ENCODE data around the gene PPP1R9B. TPM values are rescaled to one million over a fixed set of nuclear protein-coding genes. Genes with fewer than 3 reads are reported as not detected.
A peak's percentile ranks its signal among the peaks of the same experiment; 100 is the strongest.

The PPP1R9B gene
- total and polyA plus RNA-seq, 4 experiments from 2014 or later, result 0.48 to 99.7 (median 49.9) TPM

- Histone ChIP-seq H3K4me3 (ENCODE audit: low read length in 2 of 2) (no peak overlapping the region), H3K9me3 (ENCODE audit: control insufficient read depth in 1 of 2, low read length in 2 of 2) (no peaks in the 10 kb centered on the region), H3K27me3 (ENCODE audit: insufficient read depth, low read length) (peaks cover 7% of the 10 kb centered on the region), H3K27ac (ENCODE audit: low read depth, low read length) (no peak overlapping the region), H3K36me3 (ENCODE audit: insufficient read depth, low read length) (no peaks in the 10 kb centered on the region), H3K4me1 (ENCODE audit: insufficient read depth, low read length) (peaks cover 13% of the 10 kb centered on the region)
- ChIA-PET CTCF (ENCODE audit: partially characterized antibody) (interaction anchor here (0.9 to 4.1 kb wide), 15 partner anchors 7 to 182 kb away, joined by 3 to 36 read pairs (median 7); partner anchors contain the start of genes PDK2 and TMEM92), POLR2A (ENCODE audit: partially characterized antibody) (interaction anchor here (0.8 to 2.4 kb wide), 6 partner anchors 12 to 44 kb away, joined by 3 to 7 read pairs (median 4); partner anchors contain the start of gene PPP1R9B)
- peaks cover 0 to 2% (median 0%) of the 10 kb centered on the region in 8 donors for H3K9me3 Mint-ChIP-seq
- peak overlapping the region in 1 of 8 donors; percentile 13 for H3K4me3 Mint-ChIP-seq
- no peak overlapping the region for H3K27ac Mint-ChIP-seq
- peaks cover 16 to 20% of the 10 kb centered on the region in 2 donors for H3K27me3 Mint-ChIP-seq
- H3K4me1 Mint-ChIP-seq, result peaks cover 7 to 16% (median 12%) of the 10 kb centered on the region in 4 donors
- no peak for DNase-seq
- intact Hi-C loops (cut with micrococcal nuclease), result no loop called here
- H3K36me3 Mint-ChIP-seq, result no peaks in the 10 kb centered on the region
These were observed 32.2 kb downstream of the PPP1R9B start for GRCh38 chr17:50118076-50118827.

DNA sequence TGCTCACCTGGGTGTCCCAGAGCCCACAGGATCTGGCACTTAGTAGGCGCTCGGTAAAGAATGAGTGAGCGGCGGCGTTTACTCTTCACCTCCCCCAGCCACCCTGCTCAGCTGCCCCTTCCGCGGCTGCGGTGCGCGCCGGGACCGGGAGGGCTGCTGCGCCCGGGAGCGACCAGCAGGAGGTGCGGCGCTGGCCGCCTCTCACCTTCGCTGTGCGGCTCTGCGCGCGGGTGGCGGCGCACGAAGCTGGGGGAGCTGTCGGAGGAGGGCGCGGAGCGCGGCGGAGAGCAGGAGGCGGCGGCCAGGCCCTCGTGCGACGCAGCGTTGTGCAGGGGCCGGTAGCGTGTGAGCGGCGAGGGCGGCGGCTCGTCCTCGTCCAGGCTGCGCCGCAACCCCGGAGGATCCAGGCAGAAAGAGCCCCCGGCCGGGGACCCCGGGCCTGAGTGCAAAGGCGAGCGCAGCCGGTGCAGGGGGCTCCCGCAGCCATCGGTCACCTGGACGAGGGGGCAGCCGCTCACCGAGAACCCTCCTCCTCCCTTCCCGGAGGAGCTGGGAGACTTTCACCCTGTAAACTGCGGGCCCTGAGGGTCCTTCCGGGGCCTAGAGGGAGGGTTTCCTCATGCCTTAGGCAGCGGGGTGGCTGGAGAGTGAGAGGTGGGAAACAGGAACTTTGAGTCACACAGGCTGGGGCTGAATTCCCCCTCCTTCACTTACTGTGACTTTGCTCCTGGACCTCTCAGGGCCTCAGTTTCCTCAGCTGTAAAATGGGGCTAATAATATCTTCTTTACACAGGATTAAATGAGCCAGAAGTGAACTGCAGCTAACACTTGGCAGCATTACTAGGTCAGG, 33.0 kb downstream of the PPP1R9B start:
- no peak overlapping the region for H3K27ac ChIP-seq (ENCODE audit: low read depth, low read length)
- peak; percentile 58 to 63 (median 60) for DNase-seq
- H3K36me3 ChIP-seq (ENCODE audit: insufficient read depth, low read length), result no peaks in the 10 kb centered on the region
- intact Hi-C loops (cut with micrococcal nuclease), result loop anchor here (1.0 kb wide), 1 partner anchor 61 kb away; no protein-coding TSS in a partner anchor
- Mint-ChIP-seq H3K4me1 (peaks cover 7 to 16% (median 12%) of the 10 kb centered on the region in 4 donors), H3K27me3 (peaks cover 16 to 20% of the 10 kb centered on the region in 2 donors), H3K27ac (no peak overlapping the region), H3K9me3 (no peaks in the 10 kb centered on the region), H3K36me3 (no peaks in the 10 kb centered on the region), H3K4me3 (peak overlapping the region in 7 of 8 donors; percentile 13 to 73 (median 49))
- no peaks in the 10 kb centered on the region for H3K9me3 ChIP-seq (ENCODE audit: control insufficient read depth in 1 of 2, low read length in 2 of 2)
- H3K4me3 ChIP-seq (ENCODE audit: low read length in 2 of 2), result peak overlapping the region in 1 of 2 donors; percentile 6
- H3K27me3 ChIP-seq (ENCODE audit: insufficient read depth, low read length), result peaks cover 7% of the 10 kb centered on the region
- CTCF ChIA-PET (ENCODE audit: partially characterized antibody), result interaction anchor here (0.6 to 4.1 kb wide), 23 partner anchors 8 to 183 kb away, joined by 3 to 36 read pairs (median 5); partner anchors contain the start of genes PDK2 and TMEM92
- peaks cover 13% of the 10 kb centered on the region for H3K4me1 ChIP-seq (ENCODE audit: insufficient read depth, low read length)
- POLR2A ChIA-PET (ENCODE audit: partially characterized antibody), result interaction anchor here (0.7 to 2.4 kb wide), 8 partner anchors 13 to 61 kb away, joined by 3 to 7 read pairs (median 3); partner anchors contain the start of gene PPP1R9B

GRCh38 chr17:50115756-50116155, 34.7 kb downstream of the PPP1R9B start:
- Histone ChIP-seq H3K27ac (ENCODE audit: low read depth, low read length) (no peak overlapping the region), H3K4me1 (ENCODE audit: insufficient read depth, low read length) (peaks cover 13% of the 10 kb centered on the region), H3K36me3 (ENCODE audit: insufficient read depth, low read length) (no peaks in the 10 kb centered on the region), H3K9me3 (ENCODE audit: control insufficient read depth in 1 of 2, low read length in 2 of 2) (no peaks in the 10 kb centered on the region), H3K4me3 (ENCODE audit: low read length in 2 of 2) (no peak overlapping the region), H3K27me3 (ENCODE audit: insufficient read depth, low read length) (peaks cover 7% of the 10 kb centered on the region)
- intact Hi-C loops (cut with micrococcal nuclease), result no loop called here
- no peaks in the 10 kb centered on the region for H3K9me3 Mint-ChIP-seq
- ChIA-PET POLR2A (ENCODE audit: partially characterized antibody) (interaction anchor here (1.5 kb wide), 1 partner anchor 23 kb away, joined by 4 read pairs; no protein-coding TSS in a partner anchor), CTCF (ENCODE audit: partially characterized antibody) (interaction anchor here (1.0 to 4.1 kb wide), 10 partner anchors 10 to 181 kb away, joined by 3 to 36 read pairs (median 7); partner anchors contain the start of genes PDK2 and SAMD14)
- H3K27me3 Mint-ChIP-seq, result peaks cover 16 to 20% of the 10 kb centered on the region in 2 donors
- no peak for DNase-seq
- no peak overlapping the region for H3K27ac Mint-ChIP-seq
- H3K4me3 Mint-ChIP-seq, result no peak overlapping the region
- peaks cover 0 to under 1% of the 10 kb centered on the region in 2 donors for H3K36me3 Mint-ChIP-seq
- peaks cover 7 to 16% (median 12%) of the 10 kb centered on the region in 4 donors for H3K4me1 Mint-ChIP-seq

- CTCF ChIA-PET (ENCODE audit: partially characterized antibody), result interaction anchor here (0.8 to 4.0 kb wide), 14 partner anchors 9 to 154 kb away, joined by 3 to 31 read pairs (median 4); partner anchors contain the start of gene PDK2
- Histone ChIP-seq H3K9me3 (ENCODE audit: control insufficient read depth in 1 of 2, low read length in 2 of 2) (no peaks in the 10 kb centered on the region), H3K4me3 (ENCODE audit: low read length in 2 of 2) (no peak overlapping the region), H3K4me1 (ENCODE audit: insufficient read depth, low read length) (peaks cover 13% of the 10 kb centered on the region), H3K27ac (ENCODE audit: low read depth, low read length) (no peak overlapping the region), H3K36me3 (ENCODE audit: insufficient read depth, low read length) (no peaks in the 10 kb centered on the region), H3K27me3 (ENCODE audit: insufficient read depth, low read length) (peaks cover 7% of the 10 kb centered on the region)
- H3K27ac Mint-ChIP-seq, result peak overlapping the region in 1 of 7 donors; percentile 45
- peaks cover 7 to 16% (median 12%) of the 10 kb centered on the region in 4 donors for H3K4me1 Mint-ChIP-seq
- peak in 4 of 5 donors; percentile 30 to 50 (median 42) for DNase-seq
- intact Hi-C loops (cut with micrococcal nuclease), result no loop called here
- POLR2A ChIA-PET (ENCODE audit: partially characterized antibody), result interaction anchor here (1.5 to 3.2 kb wide), 2 partner anchors 20 to 24 kb away, joined by 4 to 11 read pairs; partner anchors contain the start of gene PDK2
- peaks cover 0 to 2% of the 10 kb centered on the region in 2 donors for H3K36me3 Mint-ChIP-seq
- H3K4me3 Mint-ChIP-seq, result no peak overlapping the region
- peaks cover 14 to 20% of the 10 kb centered on the region in 2 donors for H3K27me3 Mint-ChIP-seq
- no peaks in the 10 kb centered on the region for H3K9me3 Mint-ChIP-seq
These were observed 35.6 kb downstream of the PPP1R9B start for GRCh38 chr17:50114849-50115357.

DNA sequence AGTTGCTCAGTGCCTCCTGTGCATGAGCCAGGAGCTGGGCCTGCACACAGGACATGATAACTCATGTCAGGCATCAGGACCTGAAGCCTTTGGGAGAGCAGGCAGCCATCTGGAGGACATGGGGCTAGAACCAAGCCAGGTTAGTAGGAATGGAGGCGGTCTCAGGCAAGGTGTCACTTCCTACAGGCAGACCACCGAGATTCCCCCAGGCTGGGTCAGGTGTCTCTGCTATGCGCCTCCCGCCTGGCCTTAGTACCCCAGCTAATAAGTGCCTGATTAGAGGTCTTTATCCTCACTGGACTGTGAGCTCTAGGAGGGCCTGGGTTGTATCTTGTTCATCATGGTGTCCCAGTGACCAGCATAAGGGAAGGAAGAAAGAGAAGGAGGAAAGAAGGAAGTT, 36.1 kb downstream of the PPP1R9B start:
- Histone ChIP-seq H3K27ac (ENCODE audit: low read depth, low read length) (no peak overlapping the region), H3K27me3 (ENCODE audit: insufficient read depth, low read length) (peaks cover 7% of the 10 kb centered on the region), H3K36me3 (ENCODE audit: insufficient read depth, low read length) (peaks cover 2% of the 10 kb centered on the region), H3K9me3 (ENCODE audit: control insufficient read depth in 1 of 2, low read length in 2 of 2) (no peaks in the 10 kb centered on the region), H3K4me3 (ENCODE audit: low read length in 2 of 2) (no peak overlapping the region), H3K4me1 (ENCODE audit: insufficient read depth, low read length) (peaks cover 13% of the 10 kb centered on the region)
- Mint-ChIP-seq H3K27ac (peak overlapping the region in 1 of 7 donors; percentile 45), H3K27me3 (peaks cover 13 to 19% of the 10 kb centered on the region in 2 donors), H3K36me3 (peaks cover 0 to 3% of the 10 kb centered on the region in 2 donors), H3K4me3 (no peak overlapping the region), H3K4me1 (peaks cover 7 to 16% (median 12%) of the 10 kb centered on the region in 4 donors), H3K9me3 (no peaks in the 10 kb centered on the region)
- intact Hi-C loops (cut with micrococcal nuclease), result no loop called here
- CTCF ChIA-PET (ENCODE audit: partially characterized antibody), result interaction anchor here (0.8 to 4.0 kb wide), 13 partner anchors 9 to 154 kb away, joined by 3 to 31 read pairs (median 4); partner anchors contain the start of gene PDK2
- no peak for DNase-seq
- POLR2A ChIA-PET (ENCODE audit: partially characterized antibody), result interaction anchor here (1.5 to 3.2 kb wide), 2 partner anchors 20 to 24 kb away, joined by 4 to 11 read pairs; partner anchors contain the start of gene PDK2

- DNase-seq, result no peak
- Histone ChIP-seq H3K4me1 (ENCODE audit: insufficient read depth, low read length) (peaks cover 13% of the 10 kb centered on the region), H3K36me3 (ENCODE audit: insufficient read depth, low read length) (peaks cover 7% of the 10 kb centered on the region), H3K9me3 (ENCODE audit: control insufficient read depth in 1 of 2, low read length in 2 of 2) (no peaks in the 10 kb centered on the region), H3K27ac (ENCODE audit: low read depth, low read length) (no peak overlapping the region), H3K4me3 (ENCODE audit: low read length in 2 of 2) (no peak overlapping the region), H3K27me3 (ENCODE audit: insufficient read depth, low read length) (peaks cover 7% of the 10 kb centered on the region)
- CTCF ChIA-PET (ENCODE audit: partially characterized antibody), result interaction anchor here (0.6 to 4.0 kb wide), 13 partner anchors 9 to 155 kb away, joined by 3 to 31 read pairs (median 4); partner anchors contain the start of gene PDK2
- no peak overlapping the region for H3K27ac Mint-ChIP-seq
- peaks cover 13 to 17% of the 10 kb centered on the region in 2 donors for H3K27me3 Mint-ChIP-seq
- peaks cover 7 to 16% (median 12%) of the 10 kb centered on the region in 4 donors for H3K4me1 Mint-ChIP-seq
- peaks cover 2 to 9% of the 10 kb centered on the region in 2 donors for H3K36me3 Mint-ChIP-seq
- POLR2A ChIA-PET (ENCODE audit: partially characterized antibody), result interaction anchor here (0.7 to 3.2 kb wide), 3 partner anchors 19 to 37 kb away, joined by 3 to 11 read pairs (median 3); partner anchors contain the start of genes PDK2 and PPP1R9B
- intact Hi-C loops (cut with micrococcal nuclease), result no loop called here
- H3K9me3 Mint-ChIP-seq, result no peaks in the 10 kb centered on the region
- H3K4me3 Mint-ChIP-seq, result no peak overlapping the region
These were observed 36.7 kb downstream of the PPP1R9B start for GRCh38 chr17:50113624-50114320.

Data from CD4-positive, alpha-beta memory T cell (primary cell).